ENCODE measurements around the gene CROCC2.

CROCC2 gene

DNA sequence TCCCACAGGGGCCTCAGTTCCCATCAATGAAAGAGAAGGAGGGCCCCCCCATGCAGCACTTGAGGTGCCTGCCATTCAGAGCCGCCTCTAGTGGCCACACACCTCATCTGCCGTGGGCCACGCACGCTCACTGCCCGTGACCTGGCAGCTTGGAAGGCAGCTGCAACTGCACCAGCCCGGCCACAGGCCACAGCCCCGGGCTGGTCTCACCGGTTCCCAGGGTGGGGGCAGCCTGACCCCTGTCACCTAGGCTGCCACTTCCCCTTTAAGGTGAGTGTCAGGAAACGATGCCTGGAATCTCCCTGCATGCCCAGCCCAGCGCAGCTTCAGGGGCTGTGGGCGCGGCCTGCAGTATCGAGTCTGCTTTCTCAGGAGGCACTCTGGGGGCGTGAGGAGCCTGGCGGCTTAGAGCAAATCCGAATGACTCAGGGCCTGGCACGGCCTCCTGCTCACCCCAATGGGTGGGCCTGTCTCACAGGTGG lies 12.7 kb upstream of the CROCC2 start:
- DNase-seq: no peak

DNA sequence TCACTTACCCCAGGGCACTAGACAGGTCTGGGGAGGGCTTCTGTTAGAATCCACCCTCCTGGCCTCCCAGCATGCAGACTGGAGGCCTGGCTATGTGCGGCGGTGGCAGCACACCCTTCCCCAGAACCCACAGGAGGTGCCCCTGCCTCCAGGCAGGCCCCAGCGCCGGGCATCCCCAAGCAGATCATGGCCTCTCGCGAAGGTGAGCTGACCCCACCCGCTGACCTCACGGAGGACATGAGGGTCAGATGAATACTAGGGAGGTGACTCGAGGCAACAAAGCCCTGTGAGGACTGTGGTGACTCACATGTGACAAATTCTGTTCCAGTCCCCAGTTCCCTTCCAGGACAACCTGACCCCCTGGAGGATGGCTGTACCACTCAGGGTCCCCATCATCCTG lies 12.1 kb upstream of the CROCC2 start:
- DNase-seq: no peak

DNA sequence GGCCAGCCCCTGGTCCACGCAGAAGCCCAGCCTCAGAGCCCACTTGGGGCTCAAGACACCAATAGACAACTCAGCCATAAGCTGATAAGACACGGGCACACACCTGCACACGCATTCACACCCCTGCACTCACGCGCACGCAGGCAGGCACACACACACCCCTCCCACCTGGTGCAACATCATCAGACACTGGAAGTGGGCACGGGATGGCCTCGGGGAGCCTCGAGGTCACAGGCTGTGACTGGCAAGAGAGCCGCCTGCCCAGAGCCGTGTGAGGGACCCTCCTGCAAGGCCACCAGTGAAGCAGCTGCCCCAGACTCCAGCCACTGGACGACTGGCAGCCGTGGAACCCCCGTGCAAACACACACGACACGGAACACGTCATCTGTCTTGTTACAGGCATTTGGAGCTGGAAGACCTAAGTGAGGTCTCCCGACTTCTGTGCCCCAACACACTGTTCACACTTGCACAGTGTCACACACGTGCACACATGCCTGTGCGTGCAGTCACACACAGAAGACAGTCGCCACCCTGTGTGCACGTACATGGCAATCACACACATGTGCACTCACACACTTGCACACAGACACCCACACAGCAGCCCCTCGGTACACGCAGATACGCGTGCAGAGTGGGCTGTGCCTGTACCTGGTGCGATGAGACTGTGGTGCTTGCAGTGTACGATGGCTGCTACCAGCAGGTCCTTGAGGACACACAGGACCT lies 11.1 kb upstream of the CROCC2 start:
- no peak for DNase-seq

DNA sequence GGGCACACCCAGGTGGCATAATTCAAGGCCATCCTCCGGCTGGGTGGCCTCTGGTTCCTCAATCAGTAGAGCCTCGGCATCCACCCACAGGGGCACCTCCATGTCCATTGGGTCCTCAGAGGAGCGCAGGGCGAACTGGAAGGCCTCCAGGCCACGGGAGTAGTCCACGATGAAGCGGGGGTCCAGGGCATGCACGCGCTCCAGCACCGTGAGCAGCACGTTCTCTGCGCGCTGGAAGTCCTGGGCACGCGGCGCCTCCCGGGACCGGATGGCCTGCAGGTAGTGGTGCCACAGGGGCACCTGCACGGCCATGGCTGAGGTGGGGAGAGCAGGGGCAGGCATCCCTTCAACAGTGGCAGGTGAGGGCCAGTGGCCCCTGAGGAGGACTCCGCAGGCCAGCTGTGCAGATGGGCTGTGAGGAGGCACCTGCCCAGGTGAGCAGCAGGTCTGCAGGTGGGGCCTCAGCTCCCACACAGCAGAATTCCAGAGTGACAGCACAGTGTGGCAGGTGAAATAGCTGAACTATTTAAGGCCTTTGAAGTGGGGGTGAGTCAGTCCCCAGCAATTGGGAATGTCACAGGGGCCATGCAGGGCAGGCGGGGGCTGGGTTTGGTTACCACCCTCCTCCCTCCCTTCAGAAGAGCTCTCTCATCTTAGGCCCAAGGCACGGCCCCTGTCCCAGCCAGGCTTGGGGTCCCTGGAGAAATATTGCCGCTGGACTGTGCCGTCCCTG lies 10.3 kb upstream of the CROCC2 start, which contains the start of gene MAB21L4:
MAB21L4 (minus strand) TSS at position 501 of the 733 bp plus-strand sequence; CDS start at position 342, 159 bp downstream.
- no peak for DNase-seq

DNA sequence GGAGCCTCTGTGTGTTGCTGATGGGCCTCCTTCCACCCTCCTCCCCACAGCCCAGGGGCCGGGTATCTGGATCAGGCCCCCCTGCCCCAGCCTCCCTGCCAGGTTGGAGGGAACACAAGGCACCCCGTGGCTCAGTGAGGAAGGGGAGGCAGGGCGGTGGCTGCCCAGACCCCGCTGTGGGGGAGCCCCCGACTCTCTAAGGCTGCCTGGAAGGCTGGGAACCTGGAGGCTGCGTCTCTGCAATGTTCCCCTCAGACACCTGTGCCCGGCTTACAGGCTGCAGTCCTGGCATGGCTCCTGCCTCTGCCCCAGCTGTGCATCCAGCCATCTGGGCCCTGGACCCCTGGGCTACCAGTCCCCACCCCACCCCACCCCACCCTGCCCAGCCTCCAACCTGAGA lies 9.7 kb upstream of the CROCC2 start:
- no peak for DNase-seq

DNA sequence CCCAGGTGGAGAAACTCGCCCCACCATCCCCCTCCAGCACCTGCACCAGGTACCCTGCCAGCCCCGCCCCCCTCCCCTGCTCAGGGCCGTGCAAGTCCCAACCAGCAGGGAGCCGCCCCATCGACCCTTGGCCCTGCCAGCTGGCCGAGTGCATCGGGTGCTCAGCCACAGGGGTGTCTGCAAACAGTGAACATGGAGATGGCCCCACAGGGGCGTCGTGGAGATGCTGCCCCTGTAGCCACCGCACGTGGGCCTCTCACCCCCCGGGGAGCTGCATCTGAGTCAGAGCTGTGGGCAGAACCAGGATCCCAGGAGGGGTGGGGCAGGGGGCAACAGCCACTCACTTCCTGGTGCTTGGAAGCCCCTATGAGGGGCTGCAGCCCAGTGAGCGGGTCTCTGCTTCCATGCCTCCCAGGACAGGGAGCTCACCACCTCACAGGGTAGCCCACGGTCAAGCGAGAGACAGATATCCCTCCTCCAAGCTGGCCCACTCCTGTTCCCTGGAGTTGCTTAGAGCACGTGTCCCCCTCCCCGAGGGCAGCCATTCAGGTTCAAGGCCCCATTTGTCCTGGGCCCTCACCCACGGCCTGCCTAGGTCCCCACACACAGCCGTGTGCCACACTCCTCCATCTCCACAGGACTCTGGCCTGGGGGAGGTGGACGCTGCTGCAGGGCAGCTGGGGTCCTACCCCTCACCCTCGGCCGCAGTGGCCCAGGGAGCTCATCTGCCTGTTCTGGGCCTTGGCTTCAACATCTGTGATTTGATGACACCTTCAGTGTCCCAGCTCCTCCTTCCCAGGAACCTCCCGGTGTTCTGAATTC lies 9.1 kb upstream of the CROCC2 start:
- DNase-seq: no peak

DNA sequence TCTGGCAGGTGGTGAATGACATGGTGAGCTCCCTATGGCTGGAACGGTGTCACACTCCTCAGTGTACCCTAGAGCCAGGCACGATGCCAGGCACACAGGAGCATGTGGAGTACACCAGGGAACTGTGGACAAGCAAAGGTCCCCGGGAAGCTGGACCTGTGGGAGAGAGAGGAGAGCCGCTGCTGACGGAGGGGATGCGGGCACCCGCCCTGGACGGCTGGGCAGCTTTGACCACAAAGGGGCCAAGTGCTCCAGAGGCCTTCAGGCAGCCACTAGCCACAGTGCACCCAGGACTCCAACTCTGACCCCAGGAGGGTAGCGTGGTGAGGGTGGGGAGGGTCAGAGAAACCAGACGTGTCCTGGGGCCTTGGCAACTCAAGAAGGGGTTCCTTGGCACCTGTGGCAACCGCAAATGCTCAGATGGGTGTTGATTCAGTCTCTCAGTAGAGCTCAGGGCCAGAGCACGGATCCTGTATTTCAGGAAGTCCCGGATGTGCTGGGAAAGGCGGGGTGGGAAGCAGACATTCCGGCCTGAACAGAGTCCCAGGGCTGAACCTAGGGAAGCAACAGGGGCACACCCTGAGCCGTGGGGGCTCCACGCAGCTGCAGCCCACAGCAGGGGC lies 7.9 kb upstream of the CROCC2 start:
- DNase-seq: no peak

DNA sequence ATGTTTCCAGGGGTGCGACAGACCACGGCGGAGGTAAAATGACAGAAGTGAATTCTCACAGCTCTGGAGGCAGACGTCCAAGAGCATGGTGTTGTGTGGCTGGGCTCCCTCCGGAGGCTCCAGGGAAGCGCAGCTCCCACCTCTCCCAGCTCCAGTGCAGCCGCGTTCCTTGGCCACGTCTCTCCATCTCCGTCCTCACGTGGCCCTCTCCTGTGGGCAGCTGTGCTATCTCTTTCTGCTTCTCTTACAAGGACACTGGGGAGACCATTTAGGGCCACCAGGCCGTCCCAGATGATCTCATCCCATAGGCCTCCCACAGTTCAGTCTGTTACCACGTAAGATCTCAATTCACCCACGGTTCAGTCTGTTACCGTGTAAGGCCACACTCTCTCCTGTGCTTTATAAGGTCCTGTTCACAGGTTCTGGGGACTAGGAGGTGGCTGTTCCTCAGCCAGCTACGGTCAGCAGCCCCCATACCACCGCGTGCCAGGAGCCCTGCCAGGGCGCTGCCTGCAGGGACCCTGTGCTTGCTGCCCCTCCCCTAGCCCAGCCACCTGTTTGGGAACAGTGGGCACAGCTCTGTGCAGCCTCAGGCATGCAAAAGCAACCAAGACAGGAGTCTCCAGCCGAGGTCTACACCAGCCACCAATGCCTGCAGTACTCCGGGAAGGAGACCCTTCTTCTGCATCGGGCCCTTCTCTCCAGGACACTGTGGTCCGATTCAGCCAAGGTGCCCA lies 7.2 kb upstream of the CROCC2 start:
- DNase-seq: no peak

DNA sequence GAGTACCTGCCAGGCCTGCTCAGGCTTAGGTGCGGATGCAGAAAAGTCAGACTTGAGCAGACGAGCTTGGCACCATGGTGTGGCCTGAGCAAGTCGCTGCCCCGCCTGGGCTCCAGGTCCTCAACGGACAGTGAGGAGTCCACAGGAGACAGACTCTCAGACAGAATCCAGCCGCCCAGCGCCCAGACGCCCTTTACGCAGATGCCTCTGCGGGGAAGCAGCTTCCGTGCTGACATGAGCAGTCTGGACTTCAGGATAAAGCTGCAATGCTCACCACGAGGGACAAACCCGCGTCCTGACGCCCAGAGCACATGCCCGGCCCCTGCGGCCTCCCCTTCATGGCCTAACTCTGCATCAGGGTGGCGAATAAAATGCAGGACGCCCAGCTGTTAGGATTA lies 6.7 kb upstream of the CROCC2 start:
- DNase-seq: no peak

DNA sequence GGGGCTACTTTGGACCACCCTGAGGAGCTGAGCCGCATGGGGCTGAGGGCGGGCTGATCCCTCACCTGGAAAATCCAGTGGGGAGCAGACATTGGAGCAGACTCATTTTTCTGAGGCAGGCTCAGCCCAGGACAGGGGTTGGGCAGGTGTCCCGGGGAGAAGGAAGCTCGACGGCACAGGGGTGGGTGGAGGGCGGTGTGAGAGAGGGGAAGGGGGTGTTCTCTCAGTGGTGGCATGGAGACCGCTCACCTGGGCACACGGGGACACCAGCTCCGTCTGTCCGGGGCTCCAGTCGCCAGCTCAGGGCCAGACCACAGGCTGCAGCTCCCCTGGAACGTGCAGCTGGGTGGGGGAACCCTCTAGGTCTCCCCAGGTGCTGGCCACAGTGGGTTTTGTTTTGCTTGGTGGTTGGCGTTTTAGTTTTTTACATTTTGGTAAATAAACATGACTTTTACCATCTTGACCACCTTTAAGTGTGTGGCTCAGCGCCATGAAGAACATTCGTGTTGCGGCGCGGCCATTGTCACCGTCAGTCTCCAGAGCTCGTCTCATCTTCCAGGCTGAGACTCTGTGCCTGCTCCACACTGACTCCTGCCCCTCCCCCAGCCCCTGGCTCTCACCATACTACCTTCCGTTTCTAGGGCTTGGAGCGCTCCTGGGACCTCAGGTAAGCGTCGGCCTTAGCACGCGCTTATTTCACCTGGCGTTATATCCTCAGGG lies 5.8 kb upstream of the CROCC2 start:
- DNase-seq: no peak

DNA sequence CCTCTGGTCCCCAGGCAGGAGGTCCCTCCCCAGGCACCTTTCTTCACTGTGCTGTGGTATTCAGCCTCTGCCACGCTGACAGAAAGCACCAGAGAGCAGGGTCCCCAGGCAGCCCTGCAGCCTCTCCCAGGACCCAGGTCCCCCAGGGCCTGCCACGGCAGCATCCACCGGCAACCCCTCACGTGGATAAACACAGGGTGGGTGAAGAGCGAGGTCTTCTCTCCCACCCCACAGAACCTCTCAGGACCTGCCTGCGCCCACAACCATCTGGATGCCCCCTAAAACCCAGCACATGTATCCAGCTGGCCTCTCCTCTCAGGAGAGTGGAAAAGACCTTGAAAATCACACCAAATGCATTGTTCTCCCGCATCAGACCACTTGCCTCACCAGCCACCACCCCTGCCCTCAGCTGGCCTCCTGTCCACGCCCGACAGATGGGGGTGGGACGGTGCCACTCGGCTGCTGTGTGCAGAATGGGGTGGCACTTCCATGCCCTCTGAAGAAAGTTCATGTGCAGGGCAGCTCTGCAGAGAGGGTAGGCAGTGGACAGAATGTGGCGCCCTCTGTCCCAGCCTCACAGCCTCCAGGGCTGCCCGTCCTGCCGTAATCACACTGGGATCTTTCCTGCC lies 4.0 kb upstream of the CROCC2 start:
- DNase-seq: no peak

DNA sequence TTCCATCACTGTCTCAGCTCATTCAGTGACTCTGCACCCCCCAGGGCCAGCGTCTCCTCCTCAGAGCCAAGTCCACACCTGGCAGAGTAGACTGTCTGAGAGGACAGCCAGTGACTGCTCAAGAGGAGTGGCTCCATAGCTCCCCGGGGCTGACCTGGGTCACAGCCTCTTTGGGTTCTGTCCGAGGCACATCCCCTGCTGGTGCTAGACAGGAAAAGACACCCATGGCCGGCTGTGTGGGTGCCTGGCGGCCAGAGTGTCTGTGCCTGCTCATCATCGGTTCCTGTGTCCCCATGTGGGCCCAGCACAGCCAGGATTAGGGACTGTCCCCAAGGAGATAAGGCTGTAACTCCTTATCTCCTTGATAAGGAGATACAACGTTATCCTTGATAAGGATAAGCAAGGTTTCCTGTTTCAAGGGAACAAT lies 3.5 kb upstream of the CROCC2 start:
- no peak for DNase-seq

DNA sequence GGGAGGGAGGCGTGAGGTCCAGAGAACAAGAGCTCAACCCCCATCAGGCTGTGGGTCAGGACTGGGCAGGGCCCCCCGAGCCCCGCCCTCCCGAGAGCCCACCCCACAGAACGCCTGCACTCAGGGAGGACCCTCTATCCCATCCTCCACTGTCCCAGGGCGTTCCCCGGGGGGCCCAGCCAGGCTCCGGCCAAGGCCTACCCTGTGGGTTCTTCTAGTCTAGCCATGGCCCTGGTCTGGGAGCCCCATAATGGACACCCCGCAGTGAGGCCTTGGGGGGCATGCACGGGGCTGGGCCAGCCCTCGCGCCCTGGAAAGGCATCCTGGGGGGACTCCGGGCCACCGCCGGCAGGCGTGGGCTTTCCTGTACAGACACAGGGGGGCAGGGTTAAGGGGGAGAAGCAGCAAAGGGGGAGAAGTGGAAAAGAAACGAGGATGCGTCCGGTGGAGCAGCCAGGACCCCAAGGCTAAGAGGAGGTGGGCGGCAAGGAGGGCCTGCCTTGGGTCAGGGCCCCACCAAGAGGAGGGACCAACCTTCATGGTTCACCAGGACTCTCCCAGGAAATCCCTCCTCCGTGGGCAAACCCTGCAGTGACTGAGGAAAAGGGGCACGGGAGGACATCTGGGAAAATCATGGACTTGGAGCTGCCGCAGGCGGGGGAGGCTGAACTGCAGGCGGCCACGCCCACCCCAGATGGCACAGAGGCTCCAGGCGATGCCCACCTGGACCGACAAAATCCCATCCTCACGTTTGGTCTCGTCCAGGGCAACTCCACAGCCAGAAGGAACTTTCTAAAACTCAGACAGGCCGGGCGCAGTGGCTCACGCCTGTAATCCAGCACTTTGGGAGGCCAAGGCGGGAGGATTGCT lies 2.7 kb upstream of the CROCC2 start:
- no peak for DNase-seq

DNA sequence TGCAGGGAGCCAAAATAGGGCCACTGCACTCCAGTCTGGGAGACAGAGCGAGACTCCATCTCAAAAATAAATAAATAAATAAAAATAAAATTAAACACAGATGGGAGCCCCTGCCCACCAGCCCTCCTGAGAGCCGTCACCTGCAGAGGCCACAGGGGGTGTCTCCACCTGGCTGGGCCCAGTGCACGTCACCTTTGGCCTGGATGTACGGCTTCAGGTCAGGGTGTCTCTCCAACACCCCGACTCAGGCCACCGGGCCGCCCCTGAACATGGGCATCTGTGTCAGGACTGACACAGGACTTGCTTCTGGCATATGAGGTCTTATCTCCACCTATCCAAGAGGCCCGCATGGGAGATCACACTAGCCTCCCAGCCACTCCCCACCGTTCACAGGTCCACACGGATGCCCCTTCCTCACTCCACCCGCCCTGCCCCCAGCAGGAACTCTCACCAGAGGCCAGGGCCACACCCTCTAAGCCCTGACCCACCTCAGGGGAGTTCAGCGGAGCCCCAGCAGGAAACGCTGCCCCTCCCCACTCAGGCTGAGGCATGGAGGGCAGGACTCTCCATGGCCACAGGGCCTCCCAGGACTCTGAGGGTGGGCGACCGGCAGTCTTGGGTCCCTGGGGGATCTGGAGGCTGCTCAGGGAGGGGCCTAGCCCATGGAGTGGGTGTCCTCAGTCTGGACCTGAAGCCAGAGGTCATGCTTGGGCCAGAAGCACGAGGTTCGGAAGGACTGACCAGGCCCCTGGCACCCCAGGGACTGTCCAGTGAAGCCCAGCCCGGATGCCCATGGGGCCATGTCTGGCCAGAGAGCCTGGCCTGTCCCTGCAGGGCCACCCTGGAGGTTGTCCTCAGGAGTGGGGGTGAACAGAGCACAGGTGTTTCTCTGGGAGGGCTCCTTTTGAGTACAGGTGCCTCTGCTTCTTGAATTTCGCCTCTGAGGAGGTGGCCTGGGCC lies 1.6 kb upstream of the CROCC2 start:
- no peak for DNase-seq

DNA sequence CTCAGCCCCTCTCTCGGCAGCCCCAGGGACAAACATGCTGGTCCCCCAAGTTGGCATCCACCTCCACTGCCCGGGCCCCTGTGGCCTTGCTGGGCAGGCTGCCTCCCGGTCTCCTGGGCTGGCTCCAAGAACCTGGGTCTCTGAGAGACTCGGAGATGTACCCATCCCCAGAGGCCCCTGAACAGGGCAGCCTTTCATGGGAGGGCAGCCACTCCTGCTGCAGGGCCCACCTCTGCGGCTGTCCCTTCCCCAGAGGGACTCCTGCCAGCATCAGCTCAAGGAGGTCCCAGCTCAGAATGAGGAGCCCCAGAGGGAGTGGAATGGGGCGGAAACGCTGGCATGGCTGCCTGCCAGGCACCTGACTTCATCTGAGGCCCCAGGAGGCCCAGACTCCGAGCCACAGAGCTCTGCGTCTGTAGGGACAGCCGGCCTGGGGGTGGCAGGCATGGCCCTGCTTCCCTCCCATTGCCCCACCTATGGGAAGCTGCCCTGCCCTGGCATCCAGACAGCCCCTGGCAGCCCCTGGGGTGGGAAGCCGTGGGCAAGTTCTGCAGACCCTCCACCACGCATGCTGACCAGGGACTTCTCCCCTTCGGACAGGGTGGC lies 857 bp upstream of the CROCC2 start:
- DNase-seq: no peak

DNA sequence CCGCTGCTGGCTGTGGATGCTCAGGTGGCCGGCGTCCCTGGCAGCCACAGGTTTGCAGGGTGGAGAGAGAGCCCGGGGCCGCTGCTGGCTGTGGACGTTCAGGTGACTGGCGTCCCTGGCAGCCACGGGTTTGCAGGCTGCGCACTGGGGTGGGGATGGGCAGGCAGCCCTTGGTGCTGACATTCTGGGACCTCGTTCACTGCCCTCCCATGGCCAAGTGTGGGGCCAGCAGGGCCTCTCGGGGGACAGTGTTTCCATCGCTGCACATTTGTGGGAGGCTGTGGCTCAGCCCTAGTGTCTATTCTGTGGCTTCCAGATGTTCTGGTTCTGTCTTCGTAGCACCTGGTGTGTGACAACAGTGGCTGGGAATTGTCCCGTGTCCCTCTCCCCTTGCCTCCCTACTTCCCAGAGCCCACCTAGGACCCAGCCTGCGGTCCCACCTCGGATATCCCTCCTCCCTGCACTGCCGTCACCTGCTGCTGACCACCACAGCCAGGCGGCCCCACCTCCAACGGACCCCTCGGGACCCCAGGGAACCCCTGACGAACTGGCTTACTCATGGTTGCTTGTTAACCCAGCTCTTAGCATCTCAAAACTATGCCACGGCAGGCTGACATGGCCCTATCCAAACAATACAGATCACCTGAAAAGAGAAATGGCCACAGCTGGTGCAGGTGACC lies 915 bp downstream of the CROCC2 start:
- DNase-seq: no peak

DNA sequence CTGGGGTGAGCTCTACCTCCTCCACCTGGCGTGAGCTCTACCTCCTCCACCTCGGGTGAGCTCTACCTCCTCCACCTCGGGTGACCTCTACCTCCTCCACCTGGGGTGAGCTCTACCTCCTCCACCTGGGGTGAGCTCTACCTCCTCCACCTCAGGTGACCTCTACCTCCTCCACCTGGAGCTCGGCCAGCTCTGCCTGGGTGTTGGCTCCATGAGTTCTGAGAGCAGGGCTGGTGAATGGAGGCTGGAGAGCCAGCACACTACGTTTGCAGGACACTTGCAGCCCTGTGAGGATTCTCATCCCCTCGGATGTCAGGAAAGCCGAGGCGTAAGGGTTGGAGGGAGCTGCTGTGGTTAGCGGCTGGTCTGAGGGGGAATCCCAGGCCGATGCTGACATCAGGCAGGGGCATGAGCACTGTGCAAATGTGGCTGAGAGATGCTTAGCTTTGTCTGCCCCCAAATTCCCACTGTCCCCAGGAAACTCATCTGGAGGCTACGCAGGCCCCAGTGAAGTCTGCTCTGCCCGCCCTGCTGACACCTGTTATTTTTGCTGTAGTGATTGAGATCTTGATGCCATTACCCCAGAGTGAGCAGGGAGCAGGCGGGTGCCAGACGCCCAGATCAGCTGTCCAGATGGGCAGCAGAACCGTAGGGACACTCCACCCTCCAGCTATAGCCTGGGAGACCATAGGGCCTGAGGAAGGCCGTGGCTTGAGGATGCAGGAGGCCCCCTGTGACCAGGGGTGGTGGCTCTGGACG lies 3.3 kb downstream of the CROCC2 start:
- no peak for DNase-seq

All from NCI-H2081 treated with DMSO at 0.1 percent for 48 hours (cell line).